Activated CD8-positive, alpha-beta memory T cell treated with anti-CD3 and anti-CD28 coated beads, Interleukin-2, amount 50 U/mL, for 48 hours (primary cell): ENCODE results near the gene EFCAB6.

Experiments used
- DNase-seq: peaks from one replicate; pipeline ENCODE4 v3.0.0-alpha.2; 2020

EFCAB6 gene

GRCh38 chr22:43515411-43515810, 296.7 kb downstream of the EFCAB6 start:
- no peak for DNase-seq

- DNase-seq = no peak
These were observed 297.5 kb downstream of the EFCAB6 start for GRCh38 chr22:43514476-43515157.

- DNase-seq = no peak
These were observed 299.8 kb downstream of the EFCAB6 start for GRCh38 chr22:43512279-43512678.

GRCh38 chr22:43511276-43511910, 300.7 kb downstream of the EFCAB6 start:
- DNase-seq = no peak

GRCh38 chr22:43510281-43511070, 301.6 kb downstream of the EFCAB6 start:
- no peak for DNase-seq

- no peak for DNase-seq
These were observed 302.8 kb downstream of the EFCAB6 start for GRCh38 chr22:43509337-43509736.

GRCh38 chr22:43508489-43508888, 303.6 kb downstream of the EFCAB6 start:
- no peak for DNase-seq

- DNase-seq = no peak
These were observed 304.9 kb downstream of the EFCAB6 start for GRCh38 chr22:43507235-43507634.

- DNase-seq = no peak
These were observed 305.6 kb downstream of the EFCAB6 start for GRCh38 chr22:43506487-43506886.

- DNase-seq = no peak
These were observed 306.2 kb downstream of the EFCAB6 start for GRCh38 chr22:43505896-43506295.

GRCh38 chr22:43505423-43505822, 306.7 kb downstream of the EFCAB6 start:
- DNase-seq = no peak

- no peak for DNase-seq
These were observed 307.3 kb downstream of the EFCAB6 start for GRCh38 chr22:43504666-43505261.

- no peak for DNase-seq
These were observed 308.0 kb downstream of the EFCAB6 start for GRCh38 chr22:43504068-43504467.

GRCh38 chr22:43502306-43502874, 309.7 kb downstream of the EFCAB6 start:
- no peak for DNase-seq

- DNase-seq = no peak
These were observed 310.2 kb downstream of the EFCAB6 start for GRCh38 chr22:43501878-43502277.

- DNase-seq = no peak
These were observed 311.0 kb downstream of the EFCAB6 start for GRCh38 chr22:43500792-43501785.

GRCh38 chr22:43498856-43499253, 313.2 kb downstream of the EFCAB6 start:
- no peak for DNase-seq

- DNase-seq = no peak
These were observed 313.9 kb downstream of the EFCAB6 start for GRCh38 chr22:43497956-43498855.

GRCh38 chr22:43493297-43493696, 318.8 kb downstream of the EFCAB6 start:
- DNase-seq = no peak

GRCh38 chr22:43491737-43492136, 320.4 kb downstream of the EFCAB6 start:
- no peak for DNase-seq

- no peak for DNase-seq
These were observed 320.9 kb downstream of the EFCAB6 start for GRCh38 chr22:43491177-43491576.
